Motor neuron (in vitro differentiated cells): Measurements from ENCODE around the gene KCNT1. TPM values are rescaled to one million over a fixed set of nuclear protein-coding genes. Genes with fewer than 3 reads are reported as not detected.

Experiments used
- ATAC-seq, 8 experiments: fragments of 200-7000 bp; cut with Tn5 transposase; replicated peaks in 6 of 8; 2 replicates each; pipeline ENCODE4 v1.8.0; 2021; ENCODE audit warnings: mild to moderate bottlenecking in 8 of 8, moderate library complexity in 8 of 8
- H3K27ac ChIP-seq, 2 donors: fragments of 250-450 bp; sonication (Bioruptor Pico); 2 replicates each; pipeline ENCODE4 v1.9.0; 2021; ENCODE audit warnings: antibody characterized with exemption in 2 of 2, mild to moderate bottlenecking in 2 of 2, moderate library complexity in 1 of 2
- H3K4me1 ChIP-seq, 2 donors: fragments of 250-450 bp; sonication (Bioruptor Pico); replicated peaks in 1 of 2; 2 replicates each; pipeline ENCODE4 v1.6.1; 2021; ENCODE audit warnings: antibody characterized with exemption in 2 of 2, mild to moderate bottlenecking in 2 of 2, moderate library complexity in 1 of 2
- H3K4me3 ChIP-seq, 5 donors: fragments of 250-450 bp; sonication (Bioruptor Pico); 2 replicates each; pipeline ENCODE4 v1.9.0; 2021; ENCODE audit warnings: antibody characterized with exemption in 5 of 5, mild to moderate bottlenecking in 5 of 5, moderate library complexity in 4 of 5
- WGBS, 10 experiments: fragments of 450-650 bp; shearing (Covaris generic); methylation state at CpG; one replicate each; pipeline ENCODE4 v1.0.0; 2022; 5-methylcytosine and 5-hydroxymethylcytosine counted together
- in situ Hi-C, 9 experiments: fragments of 400-800 bp; cut with MboI; loops; one replicate each; pipeline ENCODE4 v1.15.0; 2021; ENCODE audit warnings: low sequenced_read_pairs in 9 of 9, low pct_unique_long_range_greater_than_20kb in 2 of 9; ENCODE audit not compliant: unreplicated experiment in 9 of 9
- total RNA-seq, 8 experiments: library from RNA; unstranded; fragments of 300-600 nt; gene quantifications; 2 replicates each; pipeline versions ENCODE4 v1.2.3 to v1.2.4, GENCODE V29; 2022

The KCNT1 gene
- total RNA-seq, 8 experiments from 2014 or later = 0.11 to 1.1 (median 0.38) TPM

DNA sequence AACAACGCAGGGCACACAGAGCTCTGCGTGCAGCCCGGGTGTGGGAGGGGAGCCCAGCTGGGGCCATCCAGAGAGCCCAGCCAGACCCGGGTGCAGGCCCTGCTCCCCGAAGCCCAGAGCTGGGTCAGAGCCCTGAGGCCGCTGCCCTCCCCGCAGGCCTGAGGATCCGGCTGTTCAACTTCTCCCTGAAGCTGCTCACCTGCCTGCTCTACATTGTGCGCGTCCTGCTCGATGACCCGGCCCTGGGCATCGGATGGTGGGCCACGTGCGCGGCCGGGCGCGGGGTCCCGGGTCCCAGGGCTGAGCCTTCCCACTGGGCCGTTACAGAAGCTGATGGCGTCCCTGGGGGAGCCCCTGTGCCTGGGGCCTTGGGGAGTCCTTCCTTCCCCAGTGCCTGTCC lies 48.8 kb downstream of the KCNT1 start:
- in situ Hi-C loops = no loop called here
- ATAC-seq = no peak
- no peak overlapping the region for H3K27ac ChIP-seq
- 75 to 80% methylated on average over 1 to 4 of the region's 22 CpGs; no CpG with 5 or more reads in 8 of the 10 experiments for whole genome bisulfite sequencing, 10 experiments
- no peaks in the 10 kb centered on the region for H3K4me1 ChIP-seq
- no peak overlapping the region for H3K4me3 ChIP-seq

DNA sequence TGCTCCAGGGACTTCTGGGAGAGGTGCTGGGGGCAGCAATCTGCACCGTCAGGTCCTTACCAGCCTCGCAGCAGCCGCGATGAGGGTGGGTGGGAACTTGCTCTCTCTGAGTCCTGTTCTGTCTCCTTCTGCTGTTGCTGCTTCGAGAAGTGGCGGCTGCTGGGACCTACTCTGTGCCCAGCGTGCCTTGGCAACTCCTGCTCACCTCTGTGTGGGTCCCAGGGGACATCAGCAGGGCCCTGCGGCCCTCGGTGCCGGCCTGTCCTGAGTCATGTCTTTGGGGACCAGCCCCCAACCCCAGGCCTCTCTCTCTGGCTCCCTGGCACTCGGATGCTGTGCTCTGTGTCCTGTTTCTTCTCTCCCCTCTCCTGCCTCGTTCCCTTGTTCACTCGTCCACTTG lies 49.5 kb downstream of the KCNT1 start:
- no peak for ATAC-seq
- WGBS, 10 experiments = 19 to 69% (median 60%) methylated on average over 1 to 4 of the region's 13 CpGs; no CpG with 5 or more reads in 3 of the 10 experiments
- Histone ChIP-seq H3K4me1 (no peaks in the 10 kb centered on the region), H3K27ac (no peak overlapping the region), H3K4me3 (no peak overlapping the region)
- in situ Hi-C loops = no loop called here

DNA sequence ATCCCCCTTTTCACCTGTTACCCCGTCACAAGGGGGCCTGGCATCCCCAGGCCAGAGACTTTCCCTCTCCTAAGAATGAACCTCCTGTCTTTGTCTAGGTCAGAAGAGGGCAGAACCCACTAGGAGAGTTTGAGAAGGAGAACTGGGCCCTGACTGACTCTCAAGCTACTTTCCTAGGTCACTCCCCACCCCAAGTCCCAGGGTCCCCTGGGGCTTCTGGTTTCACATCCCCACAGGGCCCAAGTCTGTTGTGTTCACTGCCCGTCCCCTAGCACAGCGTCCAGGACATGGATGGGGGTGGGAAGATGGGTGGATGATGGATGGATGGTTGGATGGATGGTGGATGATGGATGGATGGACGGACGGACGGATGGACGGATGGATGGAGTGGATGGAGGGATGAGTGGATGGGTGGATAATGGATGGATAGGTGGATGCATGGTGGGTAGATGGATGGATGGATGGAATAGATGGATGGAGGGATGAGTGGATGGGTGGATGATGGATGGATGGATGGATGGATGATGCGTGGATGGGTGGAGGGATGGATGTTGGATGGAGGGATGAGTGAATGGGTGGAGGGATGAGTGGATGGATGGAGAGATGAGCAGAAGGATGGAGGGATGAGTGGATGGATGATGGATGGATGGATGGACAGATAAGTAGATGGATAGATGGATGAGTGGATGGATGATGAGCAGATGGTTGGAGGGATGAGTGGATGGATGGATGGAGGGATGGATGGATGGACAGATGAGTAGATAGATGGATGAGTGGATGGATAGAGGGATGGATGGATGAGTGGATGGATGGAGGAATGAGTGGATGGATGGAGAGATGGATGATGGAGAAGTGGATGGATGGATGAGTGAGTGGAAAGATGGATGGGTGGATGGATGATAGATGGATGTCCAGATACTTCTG lies 50.6 kb downstream of the KCNT1 start:
- 35 to 95% (median 86%) methylated on average over 1 to 7 of the region's 8 CpGs; no CpG with 5 or more reads in 1 of the 10 experiments for WGBS, 10 experiments
- in situ Hi-C loops = no loop called here
- no peak for ATAC-seq
- no peaks in the 10 kb centered on the region for H3K4me1 ChIP-seq
- H3K27ac ChIP-seq = no peak overlapping the region
- H3K4me3 ChIP-seq = no peak overlapping the region

DNA sequence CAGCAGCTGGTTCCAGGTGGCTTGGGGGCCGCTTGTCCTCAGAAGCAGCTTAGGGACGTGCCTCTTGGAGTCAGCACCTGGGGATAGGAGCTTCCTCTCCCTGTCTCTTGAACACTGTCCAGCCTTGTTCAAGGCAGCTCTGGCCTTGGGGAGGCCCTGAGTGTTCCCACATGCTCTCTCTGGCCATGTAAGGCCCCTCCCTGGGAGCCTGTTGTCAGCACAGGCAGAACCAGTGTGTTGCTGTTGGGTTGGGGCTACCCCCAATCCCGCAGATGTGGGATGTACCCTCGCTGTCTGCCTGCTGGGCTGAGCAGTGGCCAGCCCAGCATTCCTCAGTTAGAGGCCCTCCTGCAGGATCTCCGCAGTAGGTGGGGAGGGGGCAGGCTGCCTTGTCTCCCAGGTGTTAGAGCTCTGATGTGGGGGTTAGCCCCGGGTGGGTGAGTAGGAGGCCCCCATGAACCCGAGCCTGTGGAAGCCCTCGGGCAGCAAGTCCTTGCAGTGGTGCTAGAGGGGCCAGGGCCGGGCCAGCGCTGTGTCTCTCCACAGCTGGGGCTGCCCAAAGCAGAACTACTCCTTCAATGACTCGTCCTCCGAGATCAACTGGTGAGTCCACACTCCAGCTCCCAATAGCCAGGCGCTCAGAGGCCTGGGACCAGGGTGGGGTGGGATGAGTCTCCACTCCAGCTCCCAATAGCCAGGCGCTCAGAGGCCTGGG lies 51.6 kb downstream of the KCNT1 start:
- in situ Hi-C loops = no loop called here
- no peak for ATAC-seq
- WGBS, 10 experiments = 20 to 80% (median 58%) methylated on average over 1 to 2 of the region's 14 CpGs; no CpG with 5 or more reads in 6 of the 10 experiments
- no peak overlapping the region for H3K4me3 ChIP-seq
- H3K4me1 ChIP-seq = no peaks in the 10 kb centered on the region
- H3K27ac ChIP-seq = no peak overlapping the region

DNA sequence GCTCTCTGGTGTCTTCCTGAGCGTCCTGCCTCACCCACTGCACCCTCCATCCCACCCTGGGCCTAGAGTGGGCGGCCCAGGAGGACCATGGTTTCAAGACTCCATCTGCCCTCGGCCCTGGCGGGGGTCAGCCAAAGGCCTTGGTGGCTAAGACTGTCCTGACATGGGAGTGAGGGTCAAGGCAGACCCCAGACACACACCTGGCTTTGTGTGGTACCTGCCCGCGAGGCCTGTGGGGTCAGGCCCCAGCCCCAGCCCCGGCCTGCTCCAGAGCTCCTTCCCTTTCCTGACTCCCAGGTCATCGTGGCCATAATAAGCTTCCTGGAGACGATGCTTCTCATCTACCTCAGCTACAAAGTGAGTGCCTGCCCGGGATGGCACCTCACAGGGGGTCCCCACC lies 54.6 kb downstream of the KCNT1 start:
- no peak for ATAC-seq
- WGBS, 10 experiments = 0 to 92% (median 55%) methylated on average over 1 to 4 of the region's 10 CpGs; no CpG with 5 or more reads in 6 of the 10 experiments
- Histone ChIP-seq H3K4me1 (no peaks in the 10 kb centered on the region), H3K27ac (no peak overlapping the region), H3K4me3 (no peak overlapping the region)
- in situ Hi-C loops = no loop called here

DNA sequence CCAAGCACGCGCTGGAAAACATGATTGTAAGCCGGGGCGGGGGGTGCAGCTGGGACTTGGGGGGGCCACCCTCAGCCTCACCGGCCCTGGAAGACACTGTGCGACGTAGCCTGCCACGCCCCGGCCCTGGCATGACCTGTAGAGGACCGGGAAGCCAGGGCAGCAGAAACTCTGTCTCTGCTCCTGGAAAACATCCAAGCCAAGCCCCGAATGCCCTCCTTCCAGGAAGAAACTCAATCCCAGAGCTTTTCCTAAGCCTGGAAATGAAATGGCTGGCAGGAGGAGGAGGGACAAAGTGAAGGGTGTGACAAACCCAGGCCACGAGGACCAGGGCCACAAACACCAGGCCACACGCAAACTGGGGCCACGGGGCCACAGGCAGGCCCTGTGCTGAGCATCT lies 55.4 kb downstream of the KCNT1 start:
- no peak overlapping the region for H3K27ac ChIP-seq
- H3K4me1 ChIP-seq = no peaks in the 10 kb centered on the region
- in situ Hi-C loops = no loop called here
- no peak overlapping the region for H3K4me3 ChIP-seq
- peak in 2 of 8 experiments; percentile 54 to 55 for ATAC-seq
- WGBS, 10 experiments = 0 to 82% methylated on average over 1 to 8 of the region's 14 CpGs; no CpG with 5 or more reads in 8 of the 10 experiments

DNA sequence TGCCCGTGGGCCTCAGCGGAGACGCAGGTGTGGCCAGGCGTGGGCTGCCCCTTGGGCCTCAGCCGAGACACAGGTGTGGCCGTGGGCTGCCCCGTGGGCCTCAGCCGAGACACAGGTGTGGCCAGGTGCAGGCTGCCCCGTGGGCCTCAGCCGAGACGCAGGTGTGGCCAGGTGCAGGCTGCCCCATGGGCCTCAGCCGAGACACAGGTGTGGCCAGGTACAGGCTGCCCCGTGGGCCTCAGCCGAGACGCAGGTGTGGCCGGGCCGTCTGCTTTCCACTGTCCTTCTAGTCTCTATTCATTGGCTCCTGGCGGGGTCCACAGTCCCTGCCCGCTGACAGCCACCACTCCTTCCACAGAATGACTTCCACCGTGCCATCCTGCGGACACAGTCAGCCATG lies 56.1 kb downstream of the KCNT1 start:
- no peaks in the 10 kb centered on the region for H3K4me1 ChIP-seq
- H3K4me3 ChIP-seq = no peak overlapping the region
- 73 to 90% (median 80%) methylated on average over 2 to 6 of the region's 21 CpGs; no CpG with 5 or more reads in 7 of the 10 experiments for WGBS, 10 experiments
- ATAC-seq = no peak
- no peak overlapping the region for H3K27ac ChIP-seq
- in situ Hi-C loops = no loop called here

DNA sequence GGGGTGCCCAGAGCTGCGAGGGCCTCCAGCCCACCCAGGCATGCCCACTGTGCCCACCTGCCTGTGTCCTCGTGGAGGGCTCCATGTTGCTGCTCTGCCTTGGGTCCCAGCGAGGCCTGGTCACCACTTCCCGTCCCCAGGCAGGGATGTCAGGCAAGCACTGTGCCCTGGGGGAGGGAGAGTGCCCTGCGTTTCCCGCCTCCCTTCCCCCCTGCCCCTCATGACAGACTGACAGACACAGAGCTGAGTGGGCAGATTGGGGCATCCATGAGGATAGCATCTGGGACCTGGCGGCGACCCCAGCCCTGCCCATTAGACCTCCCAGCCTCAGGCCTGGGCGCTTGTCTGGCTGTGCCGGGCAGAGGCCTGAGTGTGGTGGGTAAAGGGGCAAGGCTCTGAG lies 56.9 kb downstream of the KCNT1 start:
- Histone ChIP-seq H3K27ac (no peak overlapping the region), H3K4me3 (no peak overlapping the region), H3K4me1 (no peaks in the 10 kb centered on the region)
- in situ Hi-C loops = no loop called here
- ATAC-seq = no peak
- 54 to 100% (median 88%) methylated on average over 1 to 3 of the region's 10 CpGs; no CpG with 5 or more reads in 7 of the 10 experiments for WGBS, 10 experiments

DNA sequence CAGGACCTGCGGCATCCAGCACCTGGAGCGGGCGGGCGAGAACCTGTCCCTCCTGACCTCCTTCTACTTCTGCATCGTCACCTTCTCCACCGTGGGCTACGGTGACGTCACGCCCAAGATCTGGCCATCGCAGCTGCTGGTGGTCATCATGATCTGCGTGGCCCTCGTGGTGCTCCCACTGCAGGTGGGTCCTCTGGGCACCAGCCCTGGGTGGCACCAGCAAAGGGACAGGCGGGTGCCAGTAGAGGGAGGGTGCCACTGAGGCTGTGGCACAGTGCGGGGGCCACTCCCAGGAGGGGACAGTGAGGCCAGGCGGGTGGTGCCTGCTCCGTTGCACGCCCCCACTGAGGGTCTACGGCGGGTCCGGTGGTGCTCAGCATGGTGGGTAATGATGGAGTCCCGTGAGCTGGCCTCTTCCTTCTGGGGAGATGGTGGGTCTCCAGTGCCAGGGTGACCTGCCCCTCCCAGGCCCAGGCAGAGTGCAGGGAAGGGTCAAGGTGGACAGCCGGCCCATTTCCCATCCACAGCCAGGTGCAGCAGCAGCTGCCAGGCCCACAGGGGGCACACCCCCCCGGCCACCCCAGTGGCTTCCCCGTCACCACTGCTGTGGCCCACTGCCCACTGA lies 57.8 kb downstream of the KCNT1 start:
- WGBS, 10 experiments = 0 to 80% methylated on average over 1 of the region's 24 CpGs; no CpG with 5 or more reads in 8 of the 10 experiments
- peak in 1 of 8 experiments; percentile 21 for ATAC-seq
- H3K4me1 ChIP-seq = no peaks in the 10 kb centered on the region
- H3K4me3 ChIP-seq = no peak overlapping the region
- no peak overlapping the region for H3K27ac ChIP-seq
- in situ Hi-C loops = no loop called here

DNA sequence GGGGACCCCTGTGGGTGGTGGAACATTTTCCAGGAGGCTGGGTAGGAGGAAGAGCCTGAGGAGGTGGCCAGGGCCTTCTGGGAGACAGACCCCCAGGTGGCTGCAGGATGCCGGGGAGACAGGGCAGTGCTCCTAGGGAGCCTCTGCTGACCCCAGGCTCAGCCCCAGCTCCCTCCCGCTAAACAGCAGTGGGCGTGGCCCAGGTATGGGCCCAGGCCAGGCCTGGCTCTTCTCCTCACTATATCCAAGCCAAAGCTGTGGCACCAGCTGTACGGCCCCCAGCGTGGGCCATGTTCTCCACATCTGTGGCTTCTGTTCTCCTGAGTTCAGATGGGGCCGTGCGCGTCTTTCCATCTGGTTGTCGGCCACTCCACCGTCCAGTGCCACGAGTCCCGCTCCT lies 58.5 kb downstream of the KCNT1 start:
- H3K27ac ChIP-seq = no peak overlapping the region
- 75 to 100% (median 91%) methylated on average over 2 to 6 of the region's 12 CpGs; no CpG with 5 or more reads in 5 of the 10 experiments for WGBS, 10 experiments
- no peak for ATAC-seq
- in situ Hi-C loops = no loop called here
- no peaks in the 10 kb centered on the region for H3K4me1 ChIP-seq
- H3K4me3 ChIP-seq = no peak overlapping the region

DNA sequence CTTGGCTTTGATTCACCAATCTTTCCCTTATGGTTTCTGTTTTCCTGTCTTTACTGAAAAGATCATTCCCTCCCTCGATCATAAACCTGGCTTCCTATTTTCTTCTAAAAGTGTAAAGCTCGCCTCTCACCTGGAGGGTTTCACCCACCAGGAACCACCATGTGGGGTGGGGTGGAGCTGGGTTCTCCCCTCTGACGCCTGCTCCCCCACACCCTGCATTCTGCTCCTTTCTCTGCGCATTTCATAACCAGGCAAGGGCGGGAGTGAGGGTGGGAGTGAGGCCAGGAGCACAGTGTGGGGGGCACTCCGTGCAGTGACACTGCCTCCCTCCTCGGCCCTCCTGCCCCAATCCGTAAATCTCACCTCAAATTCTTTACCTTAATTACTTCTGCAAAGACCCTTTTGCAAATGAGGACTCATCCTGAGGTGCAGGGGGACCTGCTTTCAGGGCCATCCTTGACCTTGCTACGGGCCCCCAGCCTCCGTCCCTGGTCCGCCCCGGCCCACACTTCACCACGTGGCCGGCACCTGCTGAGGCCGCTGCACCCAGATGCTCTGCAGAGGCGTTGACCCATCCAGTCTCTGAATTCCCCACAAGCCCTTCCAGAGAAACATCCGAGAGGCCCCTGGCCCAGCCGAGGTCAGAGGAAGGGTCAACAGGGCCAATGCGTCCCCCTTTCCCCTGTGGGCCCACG lies 59.3 kb downstream of the KCNT1 start:
- no peak overlapping the region for H3K4me3 ChIP-seq
- in situ Hi-C loops = no loop called here
- H3K27ac ChIP-seq = no peak overlapping the region
- 0 to 89% (median 35%) methylated on average over 1 to 11 of the region's 20 CpGs; no CpG with 5 or more reads in 4 of the 10 experiments for WGBS, 10 experiments
- no peak for ATAC-seq
- no peaks in the 10 kb centered on the region for H3K4me1 ChIP-seq

DNA sequence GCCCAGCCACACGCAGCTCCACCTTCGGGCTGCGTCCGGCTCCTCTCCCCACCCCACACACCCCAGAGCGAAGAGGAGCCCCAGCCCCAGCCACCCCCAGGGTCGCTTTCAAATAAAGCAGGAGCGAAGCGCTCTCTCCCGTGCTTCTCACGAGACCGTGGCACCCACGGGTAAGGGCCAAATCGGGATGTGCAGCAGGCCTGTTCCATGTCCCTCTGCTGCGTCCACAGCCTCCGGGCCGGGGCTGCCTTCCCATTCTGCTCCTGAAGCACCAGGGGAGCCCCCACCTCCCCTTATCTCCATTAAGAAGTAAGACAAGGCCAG lies 59.8 kb downstream of the KCNT1 start:
- Histone ChIP-seq H3K4me3 (no peak overlapping the region), H3K4me1 (no peaks in the 10 kb centered on the region), H3K27ac (no peak overlapping the region)
- 74% methylated on average over 4 of the region's 16 CpGs; no CpG with 5 or more reads in 9 of the 10 experiments for WGBS, 10 experiments
- in situ Hi-C loops = no loop called here
- no peak for ATAC-seq
